ENCODE measurements around the gene ARHGEF18.
A peak's percentile ranks its signal among the peaks of the same experiment; 100 is the strongest.

The ARHGEF18 gene

DNA sequence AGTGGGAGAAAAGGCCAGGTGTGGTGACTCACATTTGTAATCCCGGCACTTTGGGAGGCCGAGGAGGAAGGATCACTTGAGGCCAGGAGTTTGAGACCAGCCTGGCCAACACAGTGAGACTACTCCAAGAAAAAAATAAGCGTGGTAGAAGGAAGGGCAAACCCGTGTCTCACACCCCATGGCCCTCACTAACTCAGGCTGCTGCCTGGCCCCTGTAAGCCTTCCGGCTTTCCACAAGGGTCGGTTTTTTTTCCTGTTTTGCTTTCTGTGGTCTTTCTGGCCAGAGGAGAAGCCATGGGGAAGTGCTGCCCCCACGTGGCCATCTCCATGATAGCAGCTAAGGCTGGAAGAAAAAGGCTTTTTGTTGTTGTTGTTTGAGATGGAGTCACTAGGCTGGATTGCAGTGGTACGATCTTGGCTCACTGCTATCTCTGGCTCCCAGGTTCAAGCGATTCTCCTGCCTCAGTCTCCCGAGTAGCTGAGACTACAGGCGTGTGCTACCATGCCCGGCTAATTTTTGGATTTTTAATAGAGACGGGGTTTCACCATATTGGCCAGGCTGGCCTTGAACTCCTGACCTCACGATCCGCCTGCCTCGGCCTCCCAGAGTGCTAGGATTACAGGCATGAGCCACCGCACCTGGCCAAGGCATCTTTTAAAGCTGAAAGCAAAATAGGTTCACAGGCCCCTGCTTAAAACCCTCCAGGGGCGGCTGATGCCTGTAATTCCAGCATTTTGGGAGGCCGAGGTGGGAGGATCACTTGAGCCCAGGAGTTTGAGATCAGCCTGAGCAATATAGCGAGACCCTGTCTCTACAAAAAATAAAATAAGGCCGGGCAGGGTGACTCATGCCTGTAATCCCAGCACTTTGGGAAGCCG, 7.5 kb upstream of the ARHGEF18 start:
- TF ChIP-seq RAD21 (IDR thresholded peaks at IDR 0.05; ENCODE audit: low read depth): peak; percentile 96
- TF ChIP-seq REST (IDR thresholded peaks at IDR 0.05; ENCODE audit: low read depth): no peak

DNA sequence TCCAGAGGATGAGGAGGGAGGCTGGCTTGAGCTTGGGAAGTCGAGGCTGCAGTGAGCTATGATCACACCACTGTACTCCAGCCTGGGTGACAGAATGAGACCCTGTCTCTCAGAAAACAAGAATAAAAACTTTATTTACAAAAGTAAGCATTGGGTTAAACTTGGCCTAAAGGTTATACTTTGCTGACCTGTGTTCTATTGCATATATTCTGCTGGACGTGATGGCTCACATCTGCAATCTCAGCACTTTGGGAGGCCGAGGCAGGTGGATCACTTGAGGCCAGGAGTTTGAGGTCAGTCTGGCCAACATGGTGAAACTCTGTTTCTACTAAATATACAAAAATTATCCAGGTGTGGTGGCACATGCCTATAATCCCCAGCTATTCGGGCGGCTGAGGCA, 6.6 kb upstream of the ARHGEF18 start:
- TF ChIP-seq YY1 (IDR thresholded peaks at IDR 0.05; ENCODE audit: low read depth) (no peak), NFIC (IDR thresholded peaks at IDR 0.05) (no peak), TCF12 (IDR thresholded peaks at IDR 0.05; ENCODE audit: low read depth) (no peak), CEBPB (IDR thresholded peaks at IDR 0.05) (no peak), TEAD4 (IDR thresholded peaks at IDR 0.05) (no peak), CREB1 (IDR thresholded peaks at IDR 0.05; ENCODE audit: low read depth) (no peak), EGR1 (IDR thresholded peaks at IDR 0.05) (no peak), REST (IDR thresholded peaks at IDR 0.05; ENCODE audit: low read depth) (no peak), FOXM1 (IDR thresholded peaks at IDR 0.05; ENCODE audit: borderline replicate concordance, low read depth) (no peak), ZBTB7A (IDR thresholded peaks at IDR 0.05; ENCODE audit: low read depth) (no peak), RAD21 (IDR thresholded peaks at IDR 0.05; ENCODE audit: low read depth) (no peak), TAF1 (IDR thresholded peaks at IDR 0.05; ENCODE audit: low read depth) (no peak), EP300 (IDR thresholded peaks at IDR 0.05; ENCODE audit: borderline replicate concordance) (no peak)
- TF ChIP-seq, protein P1, sequence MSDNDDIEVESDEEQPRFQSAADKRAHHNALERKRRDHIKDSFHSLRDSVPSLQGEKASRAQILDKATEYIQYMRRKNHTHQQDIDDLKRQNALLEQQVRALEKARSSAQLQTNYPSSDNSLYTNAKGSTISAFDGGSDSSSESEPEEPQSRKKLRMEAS (IDR thresholded peaks at IDR 0.05): no peak
- TF ChIP-seq, protein P2, sequence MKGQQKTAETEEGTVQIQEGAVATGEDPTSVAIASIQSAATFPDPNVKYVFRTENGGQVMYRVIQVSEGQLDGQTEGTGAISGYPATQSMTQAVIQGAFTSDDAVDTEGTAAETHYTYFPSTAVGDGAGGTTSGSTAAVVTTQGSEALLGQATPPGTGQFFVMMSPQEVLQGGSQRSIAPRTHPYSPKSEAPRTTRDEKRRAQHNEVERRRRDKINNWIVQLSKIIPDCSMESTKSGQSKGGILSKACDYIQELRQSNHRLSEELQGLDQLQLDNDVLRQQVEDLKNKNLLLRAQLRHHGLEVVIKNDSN (IDR thresholded peaks at IDR 0.05): no peak

DNA sequence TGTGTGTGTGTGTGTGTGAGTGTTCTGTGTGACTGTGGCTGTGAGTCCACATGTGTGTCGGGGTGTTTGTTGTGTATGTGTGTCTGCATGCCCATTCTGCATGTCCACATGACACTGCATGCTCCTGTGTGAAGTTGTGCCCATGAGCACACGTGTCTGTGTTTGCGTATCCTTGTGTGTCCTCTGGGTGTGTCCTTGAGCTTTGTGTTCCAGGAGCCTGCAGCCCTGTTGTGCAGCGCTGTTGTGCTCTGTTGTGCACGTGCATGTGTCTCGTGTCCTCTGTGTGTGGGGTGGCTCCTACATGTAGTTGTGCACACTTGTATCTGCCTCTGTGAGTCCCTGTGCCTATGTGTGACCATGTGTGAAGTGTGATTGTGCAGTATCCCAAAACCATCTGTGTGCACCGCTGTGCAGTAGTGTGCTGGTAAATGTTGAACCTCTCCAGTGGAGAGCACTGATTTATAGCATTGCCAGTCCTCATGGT, 2.2 kb upstream of the ARHGEF18 start:
- TF ChIP-seq YY1 (IDR thresholded peaks at IDR 0.05; ENCODE audit: low read depth) (no peak), NFIC (IDR thresholded peaks at IDR 0.05) (no peak), RAD21 (IDR thresholded peaks at IDR 0.05; ENCODE audit: low read depth) (no peak)

DNA sequence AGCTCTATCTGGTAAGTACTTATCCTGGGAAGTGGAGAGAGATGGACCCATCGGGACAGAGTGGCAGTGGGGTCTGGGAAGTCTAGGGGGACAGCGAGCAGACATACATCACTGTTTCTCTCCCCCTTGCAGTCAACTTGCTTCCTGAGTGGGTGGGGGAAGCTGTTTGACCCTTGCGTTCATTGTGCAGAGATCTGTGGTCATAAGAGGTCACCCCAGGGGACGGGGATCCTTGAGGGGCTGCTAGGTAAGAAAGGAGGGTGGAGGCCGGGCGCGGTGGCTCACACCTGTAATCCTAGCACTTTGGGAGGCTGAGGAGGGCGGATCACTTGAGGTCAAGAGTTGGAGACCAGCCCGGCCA, 474 bp downstream of the ARHGEF18 start:
- TF ChIP-seq TCF12 (IDR thresholded peaks at IDR 0.05; ENCODE audit: low read depth): no peak
- TF ChIP-seq REST (IDR thresholded peaks at IDR 0.05; ENCODE audit: low read depth): no peak
- no peak for TF ChIP-seq CEBPB (IDR thresholded peaks at IDR 0.05)
- TF ChIP-seq TAF1 (IDR thresholded peaks at IDR 0.05; ENCODE audit: low read depth): no peak
- TF ChIP-seq, protein P2 (IDR thresholded peaks at IDR 0.05): no peak
- TF ChIP-seq, protein P1 (IDR thresholded peaks at IDR 0.05): no peak
- TF ChIP-seq ZBTB7A (IDR thresholded peaks at IDR 0.05; ENCODE audit: low read depth): no peak
- no peak for TF ChIP-seq NFIC (IDR thresholded peaks at IDR 0.05)
- no peak for TF ChIP-seq YY1 (IDR thresholded peaks at IDR 0.05; ENCODE audit: low read depth)

Measured in Ishikawa (cell line).